HG03520 (cell line): ENCODE results near the gene PROM2.
"Not testable (repeated sequence)": the region's sequence is repeated elsewhere in the genome, so short reads cannot be mapped to it uniquely, and the experiment has no call there.

ENCODE experiments used
- ATAC-seq: cut with Tn5 transposase; IDR thresholded peaks from one replicate; pipeline ENCODE4 v1.9.1; 2021; ENCODE audit warnings: mild to moderate bottlenecking, moderate library complexity; ENCODE audit not compliant: unreplicated experiment

PROM2 gene

GRCh38 chr2:95269036-95269680 lies 5.1 kb upstream of the PROM2 start:
- no peak for ATAC-seq

- ATAC-seq, result not testable (repeated sequence)
These were observed 4.5 kb upstream of the PROM2 start for GRCh38 chr2:95269745-95270144.

- ATAC-seq, result no peak
These were observed 3.6 kb upstream of the PROM2 start for GRCh38 chr2:95270541-95271081.

- ATAC-seq, result no peak
These were observed 2.8 kb upstream of the PROM2 start for GRCh38 chr2:95271381-95271971.

GRCh38 chr2:95272299-95272751 lies 1.9 kb upstream of the PROM2 start:
- no peak for ATAC-seq

- no peak for ATAC-seq
These were observed 1.5 kb upstream of the PROM2 start for GRCh38 chr2:95272781-95273180.

- ATAC-seq, result no peak
These were observed 521 bp upstream of the PROM2 start for GRCh38 chr2:95273566-95274290.

GRCh38 chr2:95275151-95275515 lies 884 bp downstream of the PROM2 start:
- no peak for ATAC-seq

GRCh38 chr2:95275601-95276243 lies 1.5 kb downstream of the PROM2 start:
- ATAC-seq, result no peak

- ATAC-seq, result no peak
These were observed 2.1 kb downstream of the PROM2 start for GRCh38 chr2:95276244-95276887.

GRCh38 chr2:95276888-95277245 lies 2.6 kb downstream of the PROM2 start:
- ATAC-seq, result no peak

GRCh38 chr2:95277246-95277906 lies 3.1 kb downstream of the PROM2 start:
- no peak for ATAC-seq

- ATAC-seq, result no peak
These were observed 3.8 kb downstream of the PROM2 start for GRCh38 chr2:95278051-95278471.

- no peak for ATAC-seq
These were observed 4.5 kb downstream of the PROM2 start for GRCh38 chr2:95278637-95279225.

- ATAC-seq, result no peak
These were observed 5.3 kb downstream of the PROM2 start for GRCh38 chr2:95279435-95280035.

GRCh38 chr2:95281071-95281470 lies 6.8 kb downstream of the PROM2 start:
- ATAC-seq, result no peak

- no peak for ATAC-seq
These were observed 7.5 kb downstream of the PROM2 start for GRCh38 chr2:95281786-95282185.

GRCh38 chr2:95282458-95282857 lies 8.2 kb downstream of the PROM2 start:
- no peak for ATAC-seq

- ATAC-seq, result no peak
These were observed 9.3 kb downstream of the PROM2 start for GRCh38 chr2:95283562-95283961.
